Esophagus (tissue), 2 donors: ENCODE measurements around the gene ANGEL2. TPM values are rescaled to one million over a fixed set of nuclear protein-coding genes. Genes with fewer than 3 reads are reported as not detected.

Experiments
- H3K27ac ChIP-seq, 2 donors: one replicate each; pipeline ENCODE4 v1.5.1; 2013; ENCODE audit warnings: low read depth in 2 of 2, mild to moderate bottlenecking in 2 of 2, inconsistent platforms in 1 of 2, low read length in 1 of 2, moderate library complexity in 1 of 2
- H3K27me3 ChIP-seq, 2 donors: one replicate each; pipeline ENCODE4 v1.6.1; 2013; ENCODE audit warnings: low read length in 2 of 2, control low read depth in 1 of 2, mild to moderate bottlenecking in 1 of 2; ENCODE audit not compliant: insufficient read depth in 2 of 2, control insufficient read depth in 1 of 2
- H3K36me3 ChIP-seq, 2 donors: one replicate each; pipeline ENCODE4 v1.6.1; 2013; ENCODE audit warnings: low read length in 1 of 2; ENCODE audit not compliant: control insufficient read depth in 2 of 2, insufficient read depth in 2 of 2
- H3K4me1 ChIP-seq, 2 donors: one replicate each; pipeline ENCODE4 v1.6.1; 2013; ENCODE audit warnings: low read length in 1 of 2; ENCODE audit not compliant: control insufficient read depth in 2 of 2, insufficient read depth in 2 of 2
- H3K4me3 ChIP-seq, 2 donors: one replicate each; pipeline ENCODE4 v1.5.1; 2013; ENCODE audit warnings: low read length in 2 of 2, mild to moderate bottlenecking in 2 of 2, low read depth in 1 of 2, moderate library complexity in 1 of 2
- H3K9me3 ChIP-seq, 2 donors: one replicate each; pipeline ENCODE4 v1.6.1; 2013; ENCODE audit warnings: mild to moderate bottlenecking in 2 of 2, low read depth in 1 of 2, low read length in 1 of 2, moderate library complexity in 1 of 2; ENCODE audit not compliant: control insufficient read depth in 2 of 2, insufficient read depth in 1 of 2
- WGBS, 2 donors: extraction: QIAGEN DNeasy Blood & Tissue Kit; methylation state at CpG; one replicate each; pipeline ENCODE4 v1.1.7; 2013; 5-methylcytosine and 5-hydroxymethylcytosine counted together
- polyA plus RNA-seq, 2 donors: library from polyadenylated mRNA; stranded (reverse); fragments of 200-250 nt; gene quantifications; one replicate each; pipeline ENCODE4 v1.2.3, GENCODE V29; 2013
- donor health status: healthy with polysubstance abuse.
- donor health status: Bipolar disorder and iron deficiency.

The ANGEL2 gene
- polyA plus RNA-seq, 2 donors, result 8.2 to 10.7 TPM

DNA sequence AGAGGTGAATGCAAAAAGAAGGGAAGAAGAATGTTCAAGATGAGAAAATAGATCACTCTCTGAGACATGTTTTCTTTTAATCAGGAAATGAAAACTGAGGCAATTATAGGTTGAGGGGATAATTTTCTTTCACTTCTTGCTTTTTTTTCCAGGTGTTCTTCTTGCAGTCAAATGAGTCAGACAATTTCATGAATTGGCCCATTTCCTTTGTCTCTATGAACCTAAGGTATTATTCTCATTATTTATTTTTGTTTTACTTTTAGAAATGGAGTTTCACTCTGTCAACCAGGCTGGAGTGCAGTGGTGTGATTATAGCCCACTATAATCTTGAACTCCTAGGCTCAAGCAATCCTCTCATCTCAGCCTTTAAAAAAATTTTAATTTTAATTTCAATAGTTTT is 68.8 kb downstream of the ANGEL2 start:
- Histone ChIP-seq H3K36me3 (no peaks in the 10 kb centered on the region), H3K27me3 (no peaks in the 10 kb centered on the region), H3K9me3 (no peaks in the 10 kb centered on the region), H3K4me3 (no peak overlapping the region), H3K27ac (no peak overlapping the region), H3K4me1 (peaks cover 4% of the 10 kb centered on the region in 2 donors)

DNA sequence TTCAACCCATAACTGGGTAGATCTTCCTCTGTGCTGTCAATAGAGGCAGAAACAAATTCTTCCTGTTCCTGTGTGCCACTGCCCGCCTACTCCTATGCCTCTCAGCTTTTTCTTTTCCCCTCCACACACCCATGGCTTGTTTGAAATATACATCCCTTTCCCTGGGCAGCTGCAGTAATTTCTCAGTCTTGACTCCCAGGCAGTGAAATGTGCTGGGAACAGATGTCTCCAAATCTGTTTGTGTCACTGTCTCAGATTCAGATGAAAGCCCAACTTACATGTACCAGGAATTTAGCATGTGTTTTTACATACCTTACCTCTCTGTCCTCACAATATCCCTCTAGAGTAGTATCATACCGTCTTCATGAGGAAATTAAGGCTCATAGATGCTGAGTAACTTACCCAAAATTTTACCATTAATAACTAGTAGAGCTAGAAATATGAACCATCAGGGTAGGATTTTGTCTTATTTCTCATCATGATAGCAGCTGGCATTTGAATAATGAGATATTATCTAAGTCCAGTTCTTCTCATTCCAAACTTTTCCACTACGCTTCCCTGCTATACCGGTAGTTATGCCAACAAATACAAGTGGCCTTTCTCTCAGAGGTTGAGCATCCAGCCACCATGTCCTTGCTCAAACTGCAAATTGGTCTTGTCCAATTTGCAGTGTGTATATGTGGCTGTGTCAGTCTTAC is 70.1 kb downstream of the ANGEL2 start:
- H3K4me3 ChIP-seq, result no peak overlapping the region
- no peaks in the 10 kb centered on the region for H3K36me3 ChIP-seq
- WGBS, 2 donors, result 85 to 86% methylated on average over 4 of the region's 4 CpGs
- no peaks in the 10 kb centered on the region for H3K9me3 ChIP-seq
- no peaks in the 10 kb centered on the region for H3K27me3 ChIP-seq
- no peak overlapping the region for H3K27ac ChIP-seq
- H3K4me1 ChIP-seq, result peaks cover 0 to 4% of the 10 kb centered on the region in 2 donors

DNA sequence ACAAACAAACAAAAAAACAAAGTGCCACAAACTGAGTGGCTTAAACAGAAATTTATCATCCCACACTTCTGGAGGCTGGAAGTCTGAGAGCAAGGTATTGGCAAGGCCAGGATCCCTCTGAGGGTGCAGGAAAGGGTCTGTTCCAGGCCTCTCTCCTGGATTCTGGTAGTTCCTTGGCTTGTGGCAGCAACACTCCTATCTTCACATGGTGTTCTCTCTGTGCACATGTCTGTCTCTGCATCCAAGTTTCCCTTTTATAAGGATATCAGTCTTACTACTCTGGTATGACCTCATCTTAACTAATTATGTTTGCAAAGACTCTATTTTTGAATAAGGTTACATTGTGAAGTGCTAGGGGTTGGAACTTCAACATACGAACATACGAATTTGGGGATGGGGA is 70.6 kb downstream of the ANGEL2 start:
- Histone ChIP-seq H3K4me3 (no peak overlapping the region), H3K27me3 (no peaks in the 10 kb centered on the region), H3K27ac (no peak overlapping the region), H3K36me3 (no peaks in the 10 kb centered on the region), H3K4me1 (peaks cover 0 to 2% of the 10 kb centered on the region in 2 donors), H3K9me3 (no peaks in the 10 kb centered on the region)
- 74 to 91% methylated on average over 2 of the region's 2 CpGs for WGBS, 2 donors

DNA sequence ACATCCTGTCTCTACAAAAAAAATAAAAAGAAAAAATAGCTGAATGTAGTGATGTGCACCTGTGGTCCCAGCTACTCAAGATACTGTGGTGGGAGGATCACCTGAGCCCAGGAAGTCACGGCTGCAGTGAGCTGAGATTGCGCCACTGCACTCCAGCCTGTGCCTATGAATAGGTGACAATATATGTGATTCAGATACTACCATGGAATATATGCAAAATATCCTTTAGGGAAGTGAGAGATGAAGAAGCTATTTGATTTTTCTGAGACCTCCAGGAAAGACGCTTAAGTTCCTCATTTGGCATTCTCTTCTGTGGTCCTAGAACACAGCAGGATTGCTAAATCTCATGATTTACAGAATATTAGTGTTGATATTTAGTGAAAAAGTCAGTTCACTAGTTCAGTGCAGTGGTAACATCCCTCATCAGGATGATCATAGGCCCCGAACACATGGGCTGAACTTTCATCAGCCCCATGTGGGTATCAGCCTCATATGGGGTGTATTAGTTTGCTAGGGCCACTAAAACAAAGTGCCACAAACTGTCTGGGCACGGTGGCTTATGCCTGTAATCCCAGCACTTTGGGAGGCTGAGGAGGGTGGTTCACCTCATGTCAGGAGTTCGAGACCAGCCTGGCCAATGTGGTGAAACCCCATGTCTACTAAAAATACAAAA is 71.3 kb downstream of the ANGEL2 start:
- no peaks in the 10 kb centered on the region for H3K36me3 ChIP-seq
- 87 to 88% methylated on average over 6 of the region's 6 CpGs for WGBS, 2 donors
- H3K4me3 ChIP-seq, result no peak overlapping the region
- no peaks in the 10 kb centered on the region for H3K9me3 ChIP-seq
- H3K27me3 ChIP-seq, result no peaks in the 10 kb centered on the region
- H3K4me1 ChIP-seq, result no peaks in the 10 kb centered on the region
- H3K27ac ChIP-seq, result no peak overlapping the region

DNA sequence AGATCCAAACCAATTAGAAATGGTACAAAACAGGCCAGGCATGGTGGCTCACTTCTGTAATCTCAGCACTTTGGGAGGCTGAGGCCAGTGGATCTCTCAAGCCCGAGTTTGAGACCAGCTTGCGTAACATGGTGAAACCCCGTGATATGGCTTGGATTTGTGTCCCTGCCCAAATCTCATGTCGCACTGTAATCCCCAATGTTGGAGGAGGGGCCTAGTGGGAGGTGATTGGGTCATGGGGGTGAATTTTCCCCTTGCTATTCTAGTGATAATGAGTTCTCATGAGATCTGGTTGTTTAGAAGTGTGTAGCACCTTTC is 72.3 kb downstream of the ANGEL2 start:
- Histone ChIP-seq H3K4me3 (no peak overlapping the region), H3K27me3 (no peaks in the 10 kb centered on the region), H3K36me3 (no peaks in the 10 kb centered on the region), H3K4me1 (no peaks in the 10 kb centered on the region), H3K9me3 (no peaks in the 10 kb centered on the region), H3K27ac (no peak overlapping the region)
- 79 to 87% methylated on average over 4 of the region's 4 CpGs for WGBS, 2 donors

DNA sequence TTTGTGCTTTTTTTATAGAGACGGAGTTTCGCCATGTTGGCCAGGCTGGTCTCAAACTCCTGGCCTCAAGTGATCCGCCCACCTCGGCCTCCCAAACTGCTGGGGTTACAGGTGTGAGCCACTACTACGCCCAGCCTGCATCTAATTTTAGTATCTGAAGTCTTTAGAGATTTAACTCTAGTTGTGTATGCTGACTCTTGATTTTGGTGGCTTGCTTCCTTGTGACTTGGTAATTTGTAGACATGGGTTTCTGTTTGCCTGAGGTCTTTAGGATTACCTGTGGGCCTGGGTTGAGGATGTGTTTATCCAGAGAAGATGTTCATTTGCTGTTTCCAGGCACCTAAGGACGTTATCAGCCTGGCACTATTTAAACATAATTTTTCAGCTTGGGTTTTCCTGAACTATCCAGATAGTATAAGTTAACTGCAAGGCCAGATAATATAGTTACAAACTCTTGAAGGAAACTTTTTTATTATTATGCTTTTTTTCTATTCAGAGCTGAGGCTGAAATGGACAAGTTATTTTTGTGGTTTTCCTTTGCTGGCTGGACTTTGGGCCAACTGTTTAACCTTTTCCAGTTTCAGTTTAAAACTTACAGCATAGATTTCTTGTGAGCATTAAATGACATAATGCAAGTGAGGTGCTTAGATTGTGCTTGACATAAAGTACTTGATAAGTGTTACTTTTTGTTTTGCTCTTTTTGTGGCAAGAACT is 72.8 kb downstream of the ANGEL2 start:
- WGBS, 2 donors, result 81 to 86% methylated on average over 6 of the region's 6 CpGs
- Histone ChIP-seq H3K4me3 (no peak overlapping the region), H3K9me3 (no peaks in the 10 kb centered on the region), H3K27ac (no peak overlapping the region), H3K27me3 (no peaks in the 10 kb centered on the region), H3K4me1 (no peaks in the 10 kb centered on the region), H3K36me3 (no peaks in the 10 kb centered on the region)

Other genes starting within 250 kb of the ANGEL2 start
- 10 to 100 TPM in 1 of 2 donors, 1 to 10 TPM in 1; 4.7 to 11.1 TPM for gene NSL1, start 224.1 kb downstream of the ANGEL2 start, polyA plus RNA-seq
- gene TATDN3, start 224.0 kb downstream of the ANGEL2 start, polyA plus RNA-seq, result 1 to 10 TPM; 5.0 to 6.8 TPM
- gene SPATA45, start 168.2 kb downstream of the ANGEL2 start, polyA plus RNA-seq, result not detected
- 1 to 10 TPM; 1.6 to 2.1 TPM for gene FLVCR1, start 157.6 kb downstream of the ANGEL2 start, polyA plus RNA-seq
- under 1 TPM; 0.24 to 0.33 TPM for gene VASH2, start 65.3 kb downstream of the ANGEL2 start, polyA plus RNA-seq
- gene RPS6KC1, start 35.4 kb upstream of the ANGEL2 start, polyA plus RNA-seq, result 1 to 10 TPM; 2.2 to 3.8 TPM